HepG2 (cell line): ENCODE results near the gene SLC50A1. TPM values are rescaled to one million over a fixed set of nuclear protein-coding genes. Genes with fewer than 3 reads are reported as not detected.
A peak's percentile ranks its signal among the peaks of the same experiment; 100 is the strongest.

Source experiments
- E2F5 ChIP-seq: sonication (generic); formaldehyde crosslinking; conservative IDR thresholded peaks from 2 replicates; pipeline ENCODE4 v1.4.0; 2020; ENCODE audit warnings: missing genetic modification reagents
- ETV6 ChIP-seq: sonication (generic); formaldehyde crosslinking; conservative IDR thresholded peaks from 2 replicates; pipeline ENCODE4 v1.4.0; 2020; ENCODE audit warnings: missing genetic modification reagents
- EZH2 ChIP-seq: conservative IDR thresholded peaks from 2 replicates; pipeline ENCODE4 v1.6.1; 2012; ENCODE audit warnings: mild to moderate bottlenecking, low read depth, low read length, moderate library complexity
- FOXA3 ChIP-seq: IDR thresholded peaks from 2 replicates; pipeline ENCODE4 v1.6.1; 2016; ENCODE audit warnings: missing genetic modification reagents, missing compliant biosample characterization
- FUBP1 ChIP-seq: sonication (generic); formaldehyde crosslinking; IDR thresholded peaks from 2 replicates; pipeline ENCODE4 v1.5.1; 2020; ENCODE audit warnings: missing genetic modification reagents, mild to moderate bottlenecking, borderline replicate concordance
- GATAD1 ChIP-seq: IDR thresholded peaks from 2 replicates; pipeline ENCODE4 v1.6.1; 2016; ENCODE audit warnings: missing genetic modification reagents, missing compliant biosample characterization
- HDAC2 ChIP-seq: sonication (generic); formaldehyde crosslinking; IDR thresholded peaks from 2 replicates; pipeline ENCODE4 v1.4.0; 2020; ENCODE audit warnings: missing genetic modification reagents
- KDM4B ChIP-seq: sonication (generic); formaldehyde crosslinking; IDR thresholded peaks from 2 replicates; pipeline ENCODE4 v1.4.0; 2020; ENCODE audit warnings: missing genetic modification reagents
- MEIS1 ChIP-seq: sonication (generic); formaldehyde crosslinking; IDR thresholded peaks from 2 replicates; pipeline ENCODE4 v1.9.0; 2021; ENCODE audit warnings: mild to moderate bottlenecking, missing genetic modification reagents, moderate library complexity, borderline replicate concordance
- NFE2 ChIP-seq: sonication (generic); formaldehyde crosslinking; IDR thresholded peaks from 2 replicates; pipeline ENCODE4 v1.4.0; 2020; ENCODE audit warnings: missing genetic modification reagents
- PAX8 ChIP-seq: sonication (generic); formaldehyde crosslinking; IDR thresholded peaks from 2 replicates; pipeline ENCODE4 v1.8.0; 2022; ENCODE audit warnings: mild to moderate bottlenecking, missing genetic modification reagents, borderline replicate concordance
- USF2 ChIP-seq, 2 experiments: sonication (generic) in 1 of 2; formaldehyde crosslinking in 1 of 2; IDR thresholded peaks; 2 replicates each; pipeline versions ENCODE4 v1.5.1 to v1.6.1; 2011 to 2020; ENCODE audit warnings: borderline replicate concordance in 1 of 2, low read depth in 1 of 2, low read length in 1 of 2, mild to moderate bottlenecking in 1 of 2, missing genetic modification reagents in 1 of 2, moderate library complexity in 1 of 2
- ZBTB21 ChIP-seq: sonication (generic); formaldehyde crosslinking; IDR thresholded peaks from 2 replicates; pipeline ENCODE4 v1.4.0; 2020; ENCODE audit warnings: missing genetic modification reagents
- ZKSCAN1 ChIP-seq: fragments of 150-350 bp; IDR thresholded peaks from 2 replicates; pipeline ENCODE4 v1.6.1; 2014; ENCODE audit warnings: low read length
- ZNF432 ChIP-seq: sonication (generic); formaldehyde crosslinking; IDR thresholded peaks from 2 replicates; pipeline ENCODE4 v1.5.0; 2020; ENCODE audit warnings: missing genetic modification reagents, mild to moderate bottlenecking, borderline replicate concordance
- ZNF510 ChIP-seq: sonication (generic); formaldehyde crosslinking; IDR thresholded peaks from 2 replicates; pipeline ENCODE4 v1.4.0; 2020; ENCODE audit warnings: low read depth, mild to moderate bottlenecking, missing genetic modification reagents
- ZNF672 ChIP-seq: sonication (generic); formaldehyde crosslinking; IDR thresholded peaks from 2 replicates; pipeline ENCODE4 v1.8.1; 2022; ENCODE audit warnings: missing genetic modification reagents
- ZNF761 ChIP-seq: sonication (generic); formaldehyde crosslinking; conservative IDR thresholded peaks from 2 replicates; pipeline ENCODE4 v1.4.0; 2020; ENCODE audit warnings: mild to moderate bottlenecking, missing genetic modification reagents
- ZNF780A ChIP-seq: sonication (generic); formaldehyde crosslinking; IDR thresholded peaks from 2 replicates; pipeline ENCODE4 v1.8.0; 2022; ENCODE audit warnings: mild to moderate bottlenecking, missing genetic modification reagents, moderate library complexity
- polyA plus RNA-seq, 8 experiments: library from polyadenylated mRNA; depleted of rRNA in 3 of 8; stranded (reverse) in 7 of 8; unstranded in 1 of 8; fragments of >200 nt; fragmentation: Illumina TruSeq in 4 of 8; extraction: Trizol in 4 of 8; gene quantifications; 2 replicates each; pipeline versions ENCODE4 v1.2.1 to v1.2.3, GENCODE V29; 2011 to 2016; ENCODE audit warnings: low read depth in 4 of 8, missing spikeins in 1 of 8, mixed read lengths in 1 of 8; ENCODE audit not compliant: insufficient read depth in 1 of 8
- total RNA-seq, 5 experiments: library from RNA; depleted of rRNA; stranded (reverse); fragments of >200 nt; fragmentation: Illumina TruSeq; extraction: Trizol; gene quantifications; 2 replicates each; pipeline ENCODE4 v1.2.3, GENCODE V29; 2016; ENCODE audit warnings: low read depth in 1 of 5
- TF ChIP-seq, protein P1 (sequence below): sonication (generic); formaldehyde crosslinking; IDR thresholded peaks from 2 replicates; pipeline ENCODE4 v1.4.0; 2020; ENCODE audit warnings: mild to moderate bottlenecking, missing genetic modification reagents, borderline replicate concordance
- TF ChIP-seq, protein P2 (sequence below): sonication (generic); formaldehyde crosslinking; IDR thresholded peaks from 2 replicates; pipeline ENCODE4 v1.5.1; 2020; ENCODE audit warnings: missing genetic modification reagents, mild to moderate bottlenecking, borderline replicate concordance

SLC50A1 gene
- total and polyA plus RNA-seq, 2 of the 13 experiments (the other 11 are each of a cell fraction or from before 2014, with no cell fraction given): 22.5 to 46.8 TPM

GRCh38 chr1:155133799-155134281 is 1.8 kb upstream of the SLC50A1 start (continued):
- TF ChIP-seq, protein P1, sequence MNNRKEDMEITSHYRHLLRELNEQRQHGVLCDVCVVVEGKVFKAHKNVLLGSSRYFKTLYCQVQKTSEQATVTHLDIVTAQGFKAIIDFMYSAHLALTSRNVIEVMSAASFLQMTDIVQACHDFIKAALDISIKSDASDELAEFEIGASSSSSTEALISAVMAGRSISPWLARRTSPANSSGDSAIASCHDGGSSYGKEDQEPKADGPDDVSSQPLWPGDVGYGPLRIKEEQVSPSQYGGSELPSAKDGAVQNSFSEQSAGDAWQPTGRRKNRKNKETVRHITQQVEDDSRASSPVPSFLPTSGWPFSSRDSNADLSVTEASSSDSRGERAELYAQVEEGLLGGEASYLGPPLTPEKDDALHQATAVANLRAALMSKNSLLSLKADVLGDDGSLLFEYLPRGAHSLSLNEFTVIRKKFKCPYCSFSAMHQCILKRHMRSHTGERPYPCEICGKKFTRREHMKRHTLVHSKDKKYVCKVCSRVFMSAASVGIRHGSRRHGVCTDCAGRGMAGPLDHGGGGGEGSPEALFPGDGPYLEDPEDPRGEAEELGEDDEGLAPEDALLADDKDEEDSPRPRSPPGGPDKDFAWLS (CRISPR knock-in tag): no peak
- TF ChIP-seq HDAC2 (CRISPR knock-in tag) (no peak), NFE2 (CRISPR knock-in tag) (no peak), FUBP1 (CRISPR knock-in tag) (no peak), ZNF761 (CRISPR knock-in tag) (no peak), ZKSCAN1 (no peak), EZH2 (no peak), ZBTB21 (no peak), ZNF780A (CRISPR knock-in tag) (no peak), ETV6 (CRISPR knock-in tag) (no peak), ZNF672 (no peak), PAX8 (no peak), ZNF432 (CRISPR knock-in tag) (no peak), USF2 (IDR thresholded peaks at IDR 0.05; ENCODE audit: low read depth, low read length) (no peak), USF2 (CRISPR knock-in tag; IDR thresholded peaks at IDR 0.05; ENCODE audit: borderline replicate concordance) (no peak), GATAD1 (CRISPR knock-in tag) (no peak), E2F5 (CRISPR knock-in tag) (no peak), KDM4B (CRISPR knock-in tag) (peak; percentile 12; the same call in 1 of the 2 replicates), ZNF510 (CRISPR knock-in tag) (no peak), MEIS1 (CRISPR knock-in tag) (no peak), FOXA3 (CRISPR knock-in tag) (no peak)
- TF ChIP-seq, protein P2, sequence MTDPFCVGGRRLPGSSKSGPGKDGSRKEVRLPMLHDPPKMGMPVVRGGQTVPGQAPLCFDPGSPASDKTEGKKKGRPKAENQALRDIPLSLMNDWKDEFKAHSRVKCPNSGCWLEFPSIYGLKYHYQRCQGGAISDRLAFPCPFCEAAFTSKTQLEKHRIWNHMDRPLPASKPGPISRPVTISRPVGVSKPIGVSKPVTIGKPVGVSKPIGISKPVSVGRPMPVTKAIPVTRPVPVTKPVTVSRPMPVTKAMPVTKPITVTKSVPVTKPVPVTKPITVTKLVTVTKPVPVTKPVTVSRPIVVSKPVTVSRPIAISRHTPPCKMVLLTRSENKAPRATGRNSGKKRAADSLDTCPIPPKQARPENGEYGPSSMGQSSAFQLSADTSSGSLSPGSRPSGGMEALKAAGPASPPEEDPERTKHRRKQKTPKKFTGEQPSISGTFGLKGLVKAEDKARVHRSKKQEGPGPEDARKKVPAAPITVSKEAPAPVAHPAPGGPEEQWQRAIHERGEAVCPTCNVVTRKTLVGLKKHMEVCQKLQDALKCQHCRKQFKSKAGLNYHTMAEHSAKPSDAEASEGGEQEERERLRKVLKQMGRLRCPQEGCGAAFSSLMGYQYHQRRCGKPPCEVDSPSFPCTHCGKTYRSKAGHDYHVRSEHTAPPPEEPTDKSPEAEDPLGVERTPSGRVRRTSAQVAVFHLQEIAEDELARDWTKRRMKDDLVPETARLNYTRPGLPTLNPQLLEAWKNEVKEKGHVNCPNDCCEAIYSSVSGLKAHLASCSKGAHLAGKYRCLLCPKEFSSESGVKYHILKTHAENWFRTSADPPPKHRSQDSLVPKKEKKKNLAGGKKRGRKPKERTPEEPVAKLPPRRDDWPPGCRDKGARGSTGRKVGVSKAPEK: no peak
